GM19463 (cell line): ENCODE data around the gene ARHGAP10.

Source experiments
- ATAC-seq: cut with Tn5 transposase; IDR thresholded peaks from one replicate; pipeline ENCODE4 v1.9.1; 2021; ENCODE audit warnings: mild to moderate bottlenecking, moderate library complexity; ENCODE audit not compliant: unreplicated experiment

The ARHGAP10 gene

DNA sequence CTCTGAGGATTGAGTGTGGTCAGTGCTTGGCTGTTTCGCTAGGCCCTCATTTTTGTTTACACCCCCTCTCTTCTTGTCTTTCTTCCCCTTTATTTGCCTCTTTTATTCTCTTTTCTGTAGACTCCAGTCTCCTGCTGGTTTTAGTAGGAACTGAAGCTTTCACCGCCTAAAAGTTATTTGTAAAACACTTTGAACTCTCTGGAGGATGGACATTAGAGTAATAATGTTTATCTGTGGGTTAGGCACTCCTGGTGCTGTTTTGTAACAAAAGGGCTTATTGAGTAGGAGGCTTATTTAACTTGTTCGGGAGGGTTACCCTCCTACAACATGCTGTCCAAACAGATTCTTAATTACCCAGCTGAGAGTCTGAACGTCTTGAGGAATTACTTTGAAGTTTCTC is 1.6 kb upstream of the ARHGAP10 start:
- ATAC-seq = no peak

DNA sequence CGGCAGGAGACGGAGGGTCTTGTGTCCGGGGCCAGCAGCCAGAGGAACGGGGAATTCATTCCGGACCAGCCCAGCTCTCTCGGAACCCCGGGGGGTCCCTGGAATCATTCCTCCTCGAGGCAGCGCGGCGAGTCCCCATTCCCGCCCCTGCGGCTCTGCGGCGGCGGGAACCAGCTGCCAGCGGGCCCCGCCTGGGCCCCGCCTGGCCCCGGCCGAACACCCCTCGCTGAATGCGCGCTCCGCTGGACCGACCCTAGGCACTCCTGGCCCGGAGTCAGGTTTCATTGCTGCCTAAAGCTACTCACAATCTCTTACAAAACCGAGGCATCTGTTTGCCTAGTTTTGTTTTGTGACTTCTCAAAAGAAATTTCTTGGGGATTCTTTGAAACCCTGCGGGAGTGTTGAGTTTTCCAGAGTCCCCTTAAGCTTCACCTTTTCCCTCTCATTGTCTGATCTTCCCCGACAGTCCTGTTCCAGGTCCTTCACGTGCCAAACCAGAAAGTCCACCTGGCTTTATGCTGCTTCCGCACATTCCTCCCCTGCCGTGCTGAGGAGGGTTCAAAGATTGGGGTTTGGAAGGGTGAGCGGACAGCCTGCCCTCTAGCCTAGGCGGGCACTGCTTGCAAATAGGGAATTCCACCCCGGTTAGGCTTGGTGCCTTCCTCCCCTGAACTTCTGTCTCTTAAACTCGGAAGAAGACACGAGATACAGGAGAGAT is 789 bp downstream of the ARHGAP10 start:
- peak; percentile 13 for ATAC-seq

DNA sequence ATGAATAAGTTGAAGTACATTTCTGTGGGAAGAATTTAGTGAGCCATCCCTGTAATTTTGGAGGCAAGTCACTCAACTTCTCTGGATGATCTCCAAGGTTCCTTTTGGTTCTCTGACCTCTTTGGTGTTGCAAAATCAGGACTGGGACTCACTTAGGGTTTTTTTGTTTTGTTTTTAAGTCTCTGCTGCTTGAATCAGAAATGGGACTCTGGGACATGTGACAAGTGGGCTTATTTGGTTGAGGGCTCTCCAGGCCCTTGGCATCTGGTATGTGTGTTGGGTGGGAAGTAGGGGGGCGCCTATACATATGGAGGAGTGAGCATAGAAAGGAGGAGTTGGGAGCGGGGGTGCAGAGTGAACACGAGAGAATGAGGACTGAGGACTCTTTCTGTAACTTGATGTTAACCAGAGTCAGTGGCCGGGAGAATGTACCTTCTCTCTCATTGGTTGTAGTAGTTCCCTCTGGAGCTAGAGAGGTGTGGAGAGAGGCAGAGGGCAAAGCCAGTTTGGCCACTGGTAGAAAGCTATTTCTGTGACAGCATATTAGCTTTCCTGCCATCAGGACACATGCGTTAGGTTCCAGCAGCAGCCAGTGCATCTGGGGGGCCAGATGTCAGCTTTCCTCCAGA is 1.9 kb downstream of the ARHGAP10 start:
- ATAC-seq = no peak

DNA sequence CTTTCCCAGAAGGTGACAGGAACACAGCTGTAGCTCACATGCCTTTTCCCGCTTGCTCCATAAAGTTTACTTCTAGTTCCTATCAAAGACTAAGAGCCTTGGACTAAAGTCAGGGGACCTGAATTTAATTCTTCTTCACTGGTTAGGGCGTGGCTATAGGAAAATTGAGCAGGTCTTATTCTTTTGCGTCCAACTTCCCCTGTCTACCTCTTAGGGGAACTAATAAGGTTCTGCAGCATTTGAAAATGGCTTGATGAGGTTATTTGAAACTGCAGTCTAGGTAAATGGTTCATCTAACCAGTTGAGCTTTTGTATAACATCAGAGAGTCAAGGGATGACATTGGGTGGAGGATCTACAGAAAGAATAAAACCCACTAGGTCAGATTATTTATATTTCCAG is 2.6 kb downstream of the ARHGAP10 start:
- no peak for ATAC-seq

DNA sequence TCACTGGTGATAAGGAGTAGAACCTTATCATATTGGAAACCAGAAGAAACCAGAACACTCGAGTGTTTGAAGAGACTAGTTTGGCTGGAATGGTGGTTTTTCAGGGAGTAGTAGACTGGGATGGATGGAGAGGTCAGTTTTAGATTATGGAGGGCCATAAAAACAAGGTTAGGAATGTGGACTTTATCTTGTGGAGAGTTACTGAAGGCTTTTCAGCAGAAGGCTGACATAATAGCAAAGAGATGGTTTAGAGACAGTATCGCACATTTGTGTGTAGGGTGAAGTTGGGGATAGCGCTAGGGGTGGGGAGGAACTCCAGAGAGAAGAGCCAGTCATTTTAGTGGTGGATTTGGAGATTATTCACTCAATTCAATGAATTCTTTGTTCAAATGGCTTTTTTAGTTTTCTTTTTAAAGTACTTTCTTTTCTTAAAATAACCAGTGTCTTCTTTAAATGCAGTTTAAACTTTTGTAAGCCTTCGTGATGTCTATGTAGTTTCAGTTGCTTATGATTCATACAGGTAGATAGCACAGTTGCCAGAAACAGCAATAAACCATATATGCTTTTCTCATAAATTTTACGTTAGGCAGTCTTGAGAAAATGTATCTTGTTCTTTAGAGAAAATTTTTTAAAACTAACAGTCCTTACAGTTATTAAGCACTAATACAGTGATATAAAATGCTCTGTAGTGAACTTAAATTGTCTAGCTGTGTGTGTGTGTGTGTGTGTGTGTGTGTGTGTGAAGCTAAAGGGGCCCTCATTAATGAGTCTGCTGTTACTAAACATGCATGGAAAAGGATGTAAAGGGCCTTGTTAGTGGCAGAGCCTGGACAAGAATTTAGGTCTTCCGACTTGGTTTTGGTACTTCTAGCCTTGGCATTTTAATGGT is 3.8 kb downstream of the ARHGAP10 start:
- peak; percentile 22 for ATAC-seq

DNA sequence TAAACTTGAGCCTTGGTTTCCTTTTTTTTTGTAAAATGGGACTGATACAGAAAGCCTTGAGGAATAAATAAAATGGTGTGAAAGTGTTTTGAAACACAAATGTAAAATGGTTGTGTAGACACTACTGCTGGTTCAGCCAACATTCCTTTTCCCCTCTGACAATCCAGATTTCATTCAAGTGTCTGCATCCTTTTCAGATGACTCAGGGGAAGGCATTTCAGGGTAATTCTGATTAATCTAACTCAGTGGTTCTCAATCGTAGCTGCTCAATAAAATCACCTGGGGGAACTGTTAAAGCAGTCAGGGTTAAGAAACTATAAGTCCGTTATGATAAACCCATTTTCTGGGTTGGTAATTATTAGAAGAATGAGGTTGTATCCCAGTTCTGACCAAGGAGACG is 4.6 kb downstream of the ARHGAP10 start:
- ATAC-seq = no peak

DNA sequence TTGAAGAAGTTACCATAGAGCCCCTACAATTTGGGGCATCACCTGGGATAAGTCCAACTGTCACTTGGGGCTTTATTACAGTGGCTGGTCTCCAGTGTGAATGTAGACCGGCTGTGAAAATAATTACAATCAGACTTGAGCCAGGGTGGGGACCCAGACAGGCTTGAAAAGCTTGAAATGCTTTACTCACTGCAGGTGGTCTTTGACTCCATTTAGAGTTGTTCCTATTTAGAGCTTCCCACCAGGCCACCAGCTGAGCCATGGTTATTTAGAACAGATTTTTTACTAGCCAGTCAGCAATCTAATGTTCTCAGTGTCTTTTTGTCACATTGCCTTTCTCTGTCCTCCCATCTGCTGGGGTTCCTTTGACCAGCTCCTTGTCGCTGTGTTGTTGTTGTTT is 5.7 kb downstream of the ARHGAP10 start:
- no peak for ATAC-seq

DNA sequence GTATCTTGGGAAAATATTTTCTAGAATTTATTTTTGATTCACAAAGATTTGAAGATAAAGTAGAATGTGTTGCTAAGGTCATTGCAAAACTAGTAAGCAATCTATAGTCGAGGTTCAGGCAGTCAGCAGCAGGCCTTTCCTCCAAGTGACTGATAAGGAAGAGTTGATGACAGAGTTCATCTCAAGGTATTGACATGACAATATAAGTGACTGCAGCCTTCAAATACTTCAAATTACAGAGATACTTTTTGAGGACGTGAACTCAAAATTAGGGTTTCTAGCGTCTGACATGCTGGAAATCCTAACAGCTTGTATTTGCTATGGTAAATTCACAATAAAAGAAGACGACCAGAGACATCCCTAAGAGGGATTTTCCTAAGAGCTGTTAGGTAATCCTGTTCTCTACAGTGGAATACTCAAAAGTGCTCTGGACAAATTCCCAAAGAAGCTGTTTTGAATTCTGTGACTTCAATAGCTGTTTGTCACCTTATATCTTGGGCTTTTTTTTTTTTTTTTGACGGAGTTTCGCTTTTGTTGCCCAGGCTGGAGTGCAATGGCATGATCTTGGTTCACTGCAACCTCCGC is 7.4 kb downstream of the ARHGAP10 start:
- ATAC-seq = no peak

DNA sequence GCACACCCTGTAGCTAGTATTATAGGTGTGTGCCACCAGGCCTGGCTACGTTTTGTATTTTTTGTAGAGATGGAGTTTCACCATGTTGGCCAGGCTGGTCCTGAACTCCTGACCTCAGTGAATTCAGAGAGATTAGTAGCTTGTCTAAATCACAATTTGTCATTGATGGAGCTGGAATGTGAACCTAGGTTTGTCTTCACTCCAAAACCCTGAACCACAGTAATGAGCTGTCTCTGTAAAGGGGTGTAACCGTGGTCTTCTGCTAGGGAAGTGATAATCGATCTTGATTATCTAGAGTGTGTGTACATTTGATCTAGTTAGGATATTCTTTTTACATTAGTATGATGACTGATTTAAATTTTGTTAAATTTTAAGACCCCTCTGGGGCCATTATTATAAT is 8.3 kb downstream of the ARHGAP10 start:
- no peak for ATAC-seq

DNA sequence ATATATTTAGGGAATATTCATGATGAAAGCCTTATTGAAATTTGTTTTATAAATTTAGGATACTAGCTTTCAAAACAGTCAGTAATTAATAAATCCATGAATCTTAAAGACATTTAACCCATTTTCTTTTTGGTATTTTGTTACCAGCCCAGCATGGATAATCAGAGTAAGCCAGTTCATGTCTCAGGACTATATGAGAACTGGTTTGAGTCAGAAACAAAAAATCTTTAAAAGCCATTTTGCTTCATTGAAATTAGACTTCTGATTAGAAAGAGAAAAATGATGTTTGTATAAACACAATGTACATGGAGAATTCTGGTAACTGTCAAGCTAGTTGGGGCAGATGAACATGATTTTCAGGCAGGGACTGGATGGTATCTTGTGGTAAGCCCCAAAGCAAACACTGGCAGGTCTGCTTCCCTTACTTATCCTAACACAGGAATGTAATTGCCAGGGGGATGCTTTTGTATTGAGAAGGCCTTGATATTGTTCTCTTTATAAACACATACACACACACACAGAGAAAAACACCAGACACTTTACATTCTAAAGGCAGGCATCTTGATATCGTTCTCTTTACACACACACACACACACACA is 9.4 kb downstream of the ARHGAP10 start:
- no peak for ATAC-seq

DNA sequence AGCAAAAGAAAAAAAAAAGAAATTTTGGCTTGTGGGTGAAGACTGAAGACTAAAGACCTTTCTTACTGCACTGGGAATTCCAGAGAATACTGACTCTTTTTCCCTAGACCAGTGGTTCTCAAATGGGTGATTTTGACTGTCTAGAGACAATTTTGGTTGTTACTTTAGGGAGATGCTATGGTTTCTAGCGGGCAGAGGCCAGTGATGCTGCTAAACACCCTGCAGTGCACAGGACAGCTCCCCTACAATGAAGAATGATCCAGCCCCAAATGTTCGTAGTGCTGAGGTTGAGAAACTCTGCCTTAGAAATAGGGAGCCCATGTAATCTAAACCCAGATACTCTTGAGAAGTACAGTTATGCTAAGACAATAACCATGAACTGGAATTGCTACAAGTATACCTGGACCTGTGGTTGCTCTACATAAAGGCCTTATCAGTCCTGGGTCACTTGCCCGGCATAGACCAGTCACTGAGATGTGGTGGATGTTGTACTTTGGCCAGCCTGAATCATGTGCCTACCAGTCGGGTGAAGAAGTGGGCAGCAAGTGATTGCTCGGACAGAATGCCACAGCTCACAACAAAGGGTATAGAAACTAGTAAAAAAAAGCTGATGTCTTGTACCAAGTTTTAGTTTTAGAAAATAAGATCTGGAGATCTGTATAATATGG is 16.0 kb downstream of the ARHGAP10 start:
- ATAC-seq = no peak

DNA sequence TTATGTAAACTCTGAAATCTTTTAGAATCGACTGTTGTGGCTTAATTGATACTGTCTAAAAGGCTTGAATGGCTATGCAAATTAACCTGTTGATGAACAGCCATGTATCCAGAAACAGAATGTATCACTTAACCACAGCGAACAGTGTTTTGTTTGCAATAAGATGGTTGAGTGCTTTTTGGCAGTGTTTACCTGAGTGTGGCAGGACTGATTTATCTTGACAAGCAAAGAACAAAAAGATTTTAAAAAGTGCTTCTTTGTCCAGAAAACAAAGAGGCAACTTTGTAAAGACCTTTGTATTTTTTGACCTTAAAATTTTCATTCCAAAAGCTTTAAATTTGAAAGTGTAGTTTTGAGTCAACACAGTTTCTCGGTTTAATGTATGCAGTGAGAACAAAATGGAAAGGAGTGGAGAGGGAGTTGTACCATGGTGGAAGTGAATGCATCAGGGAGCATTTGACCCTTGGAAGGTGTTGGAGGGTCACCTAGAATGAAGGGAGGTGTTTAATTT is 18.0 kb downstream of the ARHGAP10 start:
- ATAC-seq = peak; percentile 94

DNA sequence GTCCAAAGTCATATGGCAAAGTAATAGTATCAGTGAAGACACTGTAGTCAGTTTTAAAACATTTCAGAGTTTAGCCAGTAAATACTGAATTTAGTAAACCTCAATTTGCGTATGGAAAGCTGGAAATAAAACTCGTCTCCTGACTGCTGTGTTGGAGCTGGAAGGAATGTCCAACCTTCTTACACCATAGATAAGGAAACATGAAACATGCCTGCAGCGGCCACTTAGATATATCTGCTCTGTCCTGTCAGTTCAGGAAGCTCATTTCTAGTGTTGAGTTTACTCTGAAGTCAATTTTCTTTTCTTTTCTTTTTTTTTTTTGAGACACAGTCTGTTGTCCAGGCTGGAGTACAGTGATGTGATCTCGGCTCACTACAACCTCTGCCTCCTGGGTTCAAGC is 21.2 kb downstream of the ARHGAP10 start:
- no peak for ATAC-seq

DNA sequence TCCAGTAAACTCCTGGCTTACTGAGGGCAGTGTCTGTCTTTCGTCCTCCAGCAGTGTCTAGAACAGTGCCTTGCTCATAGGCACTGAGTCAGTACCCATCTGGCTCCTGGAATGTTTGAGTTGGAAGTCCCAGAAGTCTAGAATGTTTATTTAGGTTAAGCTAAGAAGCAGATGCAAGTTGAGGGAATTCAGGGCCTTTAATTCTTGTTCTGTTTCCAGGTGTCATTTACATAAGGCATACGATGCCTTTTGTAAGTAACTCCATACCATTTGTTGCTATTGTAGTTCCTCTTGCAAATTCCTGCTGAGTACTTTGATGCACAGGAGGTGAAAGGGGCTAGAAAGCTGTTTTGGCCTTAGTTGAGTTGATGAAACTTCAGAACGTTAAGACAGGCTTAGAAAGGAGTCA is 22.2 kb downstream of the ARHGAP10 start:
- ATAC-seq = no peak

DNA sequence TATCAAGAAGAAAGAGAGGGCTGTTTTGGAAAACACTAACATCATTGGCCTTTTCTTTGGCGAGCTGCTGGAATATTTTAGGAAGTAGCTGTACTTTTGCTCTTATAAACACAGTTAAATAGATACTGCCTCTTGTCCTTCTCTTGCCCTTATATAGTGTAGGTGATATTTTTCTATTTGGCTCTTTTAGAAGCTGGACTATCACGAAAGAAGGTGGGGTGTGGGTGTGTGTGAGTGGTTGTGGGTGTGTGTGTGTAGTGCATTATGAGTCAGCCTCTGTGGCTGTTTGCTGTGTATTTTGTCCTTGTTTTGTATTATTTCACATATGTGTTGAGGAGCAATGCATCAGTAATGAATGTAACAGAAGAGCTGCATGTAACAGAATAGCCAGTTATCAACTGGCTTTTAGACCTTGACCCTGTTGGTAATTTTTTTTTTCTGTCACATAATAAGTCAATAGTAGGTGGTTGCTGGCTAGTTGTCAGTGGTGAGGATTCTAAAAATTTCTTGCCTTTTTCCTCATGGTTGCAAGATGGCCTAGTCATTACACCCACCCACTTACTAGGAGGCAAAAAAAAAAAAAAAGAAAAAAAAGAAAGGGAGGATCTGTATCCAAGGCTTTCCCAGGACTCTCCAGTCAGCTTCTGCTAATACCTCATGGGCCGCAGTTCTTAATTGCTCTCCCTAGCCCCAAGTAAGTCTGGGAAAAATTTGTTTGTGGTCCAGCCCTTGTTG is 23.8 kb downstream of the ARHGAP10 start:
- ATAC-seq = peak; percentile 60

DNA sequence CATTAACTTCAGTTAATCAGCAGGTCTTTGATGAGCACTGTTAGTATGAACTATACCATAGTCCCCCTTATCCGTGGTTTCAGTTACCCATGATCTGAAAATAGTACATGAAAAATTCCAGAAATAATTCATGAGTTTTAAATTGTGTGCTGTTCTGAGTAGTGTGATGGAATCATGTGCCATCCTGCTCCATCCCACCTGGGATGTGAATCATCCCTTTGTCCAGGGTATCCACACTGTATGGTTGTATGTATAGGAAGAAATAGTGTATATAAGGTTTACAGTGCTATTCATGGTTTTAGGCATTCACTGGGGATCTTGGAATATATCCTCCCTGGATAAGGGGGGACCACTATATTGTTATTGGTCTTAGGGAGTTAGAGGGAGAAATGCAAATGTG is 24.5 kb downstream of the ARHGAP10 start:
- no peak for ATAC-seq

DNA sequence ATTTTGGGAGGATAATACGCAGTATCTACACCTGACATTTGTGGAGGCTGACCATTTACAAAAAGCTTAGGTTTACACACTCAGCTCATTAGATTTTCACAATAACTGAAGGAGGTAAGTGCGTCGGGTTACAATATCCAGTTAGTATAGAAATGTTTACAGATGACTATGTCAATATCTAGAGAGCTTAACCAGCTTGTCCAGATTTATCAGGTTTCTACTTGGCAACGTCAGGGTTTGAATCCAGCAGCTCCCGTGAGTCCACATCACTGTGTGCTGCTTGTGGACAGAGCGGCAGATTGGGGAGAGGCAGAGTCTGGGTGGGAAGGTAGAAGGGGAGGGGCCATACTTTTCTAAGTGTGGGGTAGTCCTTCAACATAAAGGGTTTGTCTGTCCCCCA is 28.3 kb downstream of the ARHGAP10 start:
- no peak for ATAC-seq

DNA sequence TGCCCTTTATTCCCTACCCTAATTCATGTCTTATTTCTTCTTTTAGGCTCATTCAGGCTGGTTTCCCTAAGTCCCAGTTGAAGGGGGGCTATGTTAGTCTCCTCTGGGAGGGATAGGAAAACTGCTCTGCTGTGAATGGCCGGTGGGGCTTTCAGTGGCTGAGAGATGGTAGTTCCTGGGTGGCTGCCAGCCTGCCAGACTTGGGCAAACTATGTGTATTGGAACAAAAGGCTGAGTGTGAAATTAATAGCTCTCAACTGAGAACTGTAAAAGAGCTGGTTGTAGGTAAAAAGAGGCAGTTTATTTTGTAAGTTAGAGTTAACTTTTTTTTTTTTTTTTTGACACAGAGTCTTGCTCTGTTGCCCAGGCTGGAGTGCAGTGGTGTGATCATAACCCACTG is 28.8 kb downstream of the ARHGAP10 start:
- ATAC-seq = peak; percentile 25

DNA sequence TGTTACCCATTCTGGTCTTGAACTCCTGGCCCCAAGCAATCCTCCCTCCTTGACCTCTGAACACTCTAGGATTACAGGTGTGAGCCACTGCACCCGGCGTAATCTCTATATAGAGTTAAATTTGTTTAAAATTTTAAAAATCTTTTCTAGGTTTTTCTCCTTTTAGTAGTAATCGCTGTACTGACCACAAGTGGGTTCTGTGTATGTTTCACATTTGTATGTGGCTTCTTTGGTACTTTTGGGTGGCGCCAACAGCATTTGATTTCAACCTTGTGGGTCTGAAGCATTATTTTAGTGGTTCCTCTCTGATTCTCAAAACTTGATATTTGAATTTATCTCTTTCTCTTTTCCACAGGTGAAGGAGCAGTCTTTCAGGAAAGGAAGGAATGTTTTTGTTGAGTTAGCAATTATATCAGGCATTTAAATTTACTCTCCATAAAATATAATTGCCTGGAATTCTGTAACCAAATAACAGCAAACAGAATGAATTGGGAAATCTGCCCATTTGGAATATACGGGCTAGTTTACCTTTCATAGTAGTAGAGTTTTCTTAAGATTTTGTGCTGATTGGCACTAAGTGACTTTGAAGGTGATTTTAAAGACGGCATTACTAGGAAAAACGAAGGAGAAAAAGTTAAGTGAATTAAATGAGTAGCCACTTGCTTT is 29.5 kb downstream of the ARHGAP10 start:
- peak; percentile 64 for ATAC-seq
